Stimulated activated CD8-positive, alpha-beta memory T cell treated with anti-CD3 and anti-CD28 coated beads, Interleukin-4, amount 100 ng/mL, for 24 hours (primary cell): ENCODE measurements around the gene TNFAIP3.
A peak's percentile ranks its signal among the peaks of the same experiment; 100 is the strongest.

Experiments used
- DNase-seq: peaks from one replicate; pipeline ENCODE4 v3.0.0-alpha.2; 2020; ENCODE audit warnings: low read depth

The TNFAIP3 gene

DNA sequence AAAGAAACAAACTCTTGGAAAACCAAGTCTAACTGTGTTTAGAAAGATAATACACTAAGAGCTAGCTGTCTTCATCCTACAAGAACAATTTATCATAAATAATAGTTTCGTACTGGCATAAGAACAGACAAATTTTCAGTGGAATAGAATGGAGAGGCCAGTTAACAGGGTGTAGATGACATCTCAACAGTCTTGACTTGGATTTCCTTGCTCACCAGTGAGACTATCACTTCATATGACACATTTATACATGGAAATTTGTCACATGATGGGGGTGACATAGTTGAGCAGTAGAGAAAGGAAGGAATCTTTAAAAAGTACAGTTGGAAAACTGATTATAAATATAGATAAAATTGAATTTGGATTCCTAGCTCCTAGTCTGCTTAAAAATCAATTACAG lies 35.6 kb downstream of the TNFAIP3 start:
- no peak for DNase-seq

DNA sequence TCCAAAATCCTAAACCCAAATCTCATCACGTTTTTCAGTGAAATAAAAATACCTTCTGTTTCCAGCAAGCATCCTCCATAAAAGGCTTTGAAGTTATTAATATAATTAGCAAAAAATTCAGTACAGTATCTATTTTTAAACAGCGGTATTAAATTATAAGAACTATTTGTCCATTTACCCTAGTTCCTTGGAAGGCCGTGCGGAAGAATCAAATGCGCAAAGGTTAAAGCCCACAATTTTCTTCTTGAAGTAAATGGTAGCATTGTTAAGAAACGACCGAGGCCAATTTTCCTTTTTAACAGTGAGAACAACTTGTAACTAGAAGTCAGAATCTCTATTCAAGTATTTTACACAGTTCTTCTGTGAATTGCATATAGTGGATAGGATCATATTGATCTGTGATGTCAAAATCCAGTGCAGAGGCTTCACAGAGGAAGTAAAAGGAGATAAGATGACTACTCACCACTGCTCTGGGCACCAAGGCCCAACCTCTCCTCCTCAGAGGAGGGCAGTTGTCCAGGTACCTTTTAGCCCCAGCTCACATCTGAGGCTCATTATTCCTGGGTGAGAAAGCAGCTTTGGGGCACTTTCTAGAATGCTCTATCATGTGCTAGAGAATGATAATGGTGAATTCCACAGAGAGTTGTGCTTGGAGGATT lies 36.3 kb downstream of the TNFAIP3 start:
- DNase-seq, result no peak

DNA sequence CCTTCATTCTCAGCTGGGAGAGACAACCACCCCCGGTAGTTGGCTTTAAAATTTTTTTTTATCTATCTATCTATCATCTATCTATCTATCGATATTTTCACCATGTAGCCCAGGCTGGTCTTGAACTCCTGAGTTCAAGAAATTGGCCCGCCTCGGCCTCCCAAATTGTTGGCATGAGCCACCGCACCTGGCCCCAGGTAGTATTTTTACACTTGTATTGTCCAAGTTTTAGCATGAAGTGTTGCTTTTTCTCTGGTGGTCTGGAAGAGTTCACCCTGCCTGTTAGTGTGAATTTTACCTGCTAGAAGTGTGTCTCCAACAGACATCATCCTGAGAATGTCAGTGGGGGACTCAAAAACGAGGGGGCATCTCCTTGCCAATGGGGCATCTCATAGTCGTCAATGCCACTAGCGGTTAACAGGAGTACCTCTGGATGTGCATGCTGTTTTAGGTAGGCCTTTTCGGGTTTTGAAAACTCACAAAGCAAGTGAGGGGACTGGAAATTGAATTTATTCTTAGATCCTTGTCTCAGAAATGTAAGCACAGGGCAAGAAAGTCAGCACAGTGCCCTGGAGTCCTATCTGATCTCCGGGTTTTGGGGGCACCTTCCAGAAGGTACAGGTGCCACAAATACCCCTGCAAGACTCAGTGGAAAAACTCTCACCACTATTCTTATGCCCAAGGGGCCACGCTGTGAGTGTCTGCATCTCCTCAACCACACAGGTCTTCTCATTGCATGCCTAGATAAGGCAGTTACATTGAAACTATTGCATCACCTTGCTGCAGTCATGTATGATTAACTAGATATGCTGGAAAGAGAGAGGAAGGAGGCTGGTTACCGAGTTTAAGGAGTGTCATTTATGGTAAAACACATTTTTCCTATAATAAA lies 37.1 kb downstream of the TNFAIP3 start:
- no peak for DNase-seq

DNA sequence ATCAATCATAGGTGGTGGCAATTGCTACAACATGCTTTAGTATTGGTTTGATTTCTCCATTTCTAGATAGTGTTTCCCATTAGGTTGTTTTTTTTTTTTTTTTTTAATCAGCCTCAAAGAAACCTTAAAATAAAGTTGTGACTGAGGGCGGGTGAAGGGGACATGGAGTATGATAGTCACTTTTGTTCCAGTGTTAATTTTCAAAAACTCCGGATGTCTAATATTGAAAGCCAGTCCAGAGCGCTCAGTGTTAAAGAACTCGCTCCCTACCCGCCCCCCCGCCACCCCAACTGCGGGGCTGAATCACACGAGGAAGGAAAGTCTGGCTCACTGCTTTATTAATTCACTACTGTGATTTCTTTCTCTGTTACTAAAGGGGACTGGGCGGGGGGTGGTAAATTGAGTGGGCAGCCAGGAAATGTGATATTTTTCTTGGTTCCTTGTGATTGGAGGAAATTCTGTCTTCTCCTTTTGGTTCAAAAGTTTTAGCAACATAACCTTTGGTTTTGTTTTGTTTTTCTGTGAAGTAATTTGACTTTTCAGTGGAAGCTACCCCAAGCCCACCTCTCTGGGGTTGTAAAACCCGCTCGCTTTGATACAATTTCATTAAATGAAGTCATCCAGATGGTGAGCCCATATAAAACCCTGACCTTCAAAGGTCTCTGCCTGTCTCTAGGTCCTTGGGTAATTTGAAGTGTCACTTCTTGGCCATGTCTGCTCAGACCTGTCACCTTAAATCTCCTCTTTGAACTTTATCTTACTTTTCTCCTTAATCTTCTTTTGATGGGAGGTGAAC lies 38.0 kb downstream of the TNFAIP3 start:
- DNase-seq, result peak; percentile 75

DNA sequence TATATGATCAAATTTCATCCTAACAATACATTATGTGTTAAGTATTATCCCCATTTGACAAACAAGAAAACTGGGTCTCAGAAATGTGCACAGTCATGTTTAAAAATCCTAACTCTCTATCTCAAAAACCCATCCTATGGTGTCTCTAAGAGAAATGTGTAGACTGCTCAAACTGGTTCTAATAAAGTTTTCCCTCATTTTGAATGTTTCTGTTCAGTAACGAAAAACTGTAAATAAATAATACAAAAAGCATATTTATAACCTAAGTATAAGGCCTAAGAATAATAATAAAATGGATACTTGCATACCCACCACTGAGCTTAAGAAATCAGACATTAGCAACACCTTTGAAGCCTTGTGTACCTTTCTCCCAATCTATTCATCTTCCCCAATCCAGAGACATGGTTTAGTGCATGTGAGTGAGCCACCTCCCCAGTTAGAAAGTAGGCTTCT lies 39.0 kb downstream of the TNFAIP3 start:
- DNase-seq, result no peak

DNA sequence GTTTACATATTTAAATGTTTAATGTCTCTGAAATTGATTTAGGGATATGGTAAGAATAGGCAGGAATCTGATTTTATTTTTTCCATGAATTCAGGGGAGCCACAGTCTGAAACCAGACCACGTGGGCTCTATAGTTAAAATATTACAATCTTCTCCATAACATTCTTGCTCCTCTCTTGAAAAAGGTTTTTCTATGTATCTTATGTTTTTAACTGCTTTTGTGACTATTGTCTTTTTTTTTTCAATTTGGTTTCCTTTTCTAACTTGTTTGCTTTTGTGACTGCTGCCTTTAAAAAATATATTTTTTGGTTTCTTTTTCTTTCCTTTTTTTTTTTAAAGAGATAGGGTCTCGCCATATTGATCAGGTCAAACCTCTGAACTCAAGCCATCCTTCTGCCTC lies 40.1 kb downstream of the TNFAIP3 start:
- DNase-seq, result no peak

DNA sequence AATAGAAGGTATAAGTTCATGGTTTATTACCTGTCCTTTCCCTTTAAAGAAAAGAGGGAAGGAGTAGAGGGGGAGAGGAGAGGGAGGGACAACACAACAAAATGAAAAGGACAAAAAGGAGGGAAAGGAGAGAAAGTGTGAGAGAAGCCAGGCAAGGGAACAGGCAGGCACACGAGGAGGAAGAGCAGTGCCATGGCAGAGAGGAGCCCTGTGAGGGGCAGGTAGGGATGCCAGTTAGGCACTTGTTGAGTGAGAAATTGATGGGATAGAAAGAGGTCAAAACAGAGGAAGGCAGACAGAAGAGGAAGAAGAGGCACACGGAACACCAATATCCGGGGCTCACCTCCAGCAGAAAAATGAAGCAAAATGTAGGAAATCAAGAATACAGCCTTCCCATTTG lies 42.5 kb downstream of the TNFAIP3 start:
- no peak for DNase-seq

DNA sequence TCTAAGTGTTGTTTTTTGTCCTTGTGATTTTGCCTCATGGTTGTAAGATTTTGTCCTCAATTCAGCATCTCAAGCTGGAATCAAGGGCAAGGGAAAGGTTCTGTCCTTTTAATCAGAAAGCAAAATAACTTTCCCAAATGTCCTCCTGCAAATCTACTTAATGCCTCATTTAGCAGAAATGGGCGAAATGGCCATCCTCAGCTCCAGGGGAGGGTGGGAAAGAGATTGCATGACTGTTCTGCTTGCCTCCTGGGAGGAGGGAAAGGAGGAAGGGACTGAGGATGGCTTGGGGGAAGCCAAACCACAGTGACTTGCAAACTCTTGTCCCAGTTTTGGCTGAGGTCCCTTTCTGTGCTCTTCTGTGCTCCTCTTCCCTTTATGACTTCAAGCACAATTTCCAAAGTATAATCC lies 43.4 kb downstream of the TNFAIP3 start:
- DNase-seq, result no peak

DNA sequence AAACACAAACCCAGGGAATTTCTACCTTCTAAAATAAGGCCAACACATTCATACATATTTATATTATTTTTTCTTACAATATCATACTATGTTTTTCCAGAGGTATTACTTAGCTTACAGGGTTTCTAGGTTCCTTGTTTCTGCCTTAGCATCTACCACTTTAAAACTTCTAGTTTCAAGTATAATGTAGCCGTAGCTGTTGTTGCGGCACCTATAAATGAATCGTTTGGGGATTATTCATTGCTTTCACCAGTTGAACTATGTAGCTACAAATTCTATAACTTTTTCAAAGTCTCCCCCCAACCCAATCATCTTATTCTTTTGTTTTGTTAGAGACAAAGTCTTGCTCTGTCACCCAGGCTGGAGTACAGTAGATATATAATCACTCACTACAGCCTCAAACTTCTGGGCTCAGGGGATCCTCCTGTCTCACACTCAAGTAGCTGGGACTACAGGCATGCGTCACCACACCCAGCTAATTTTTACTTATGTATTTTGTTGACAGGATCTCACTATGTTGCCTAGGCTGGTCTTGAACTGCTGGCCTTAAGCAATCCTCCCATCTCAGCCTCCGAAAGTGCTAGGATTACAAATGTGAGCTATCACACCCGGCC lies 43.9 kb downstream of the TNFAIP3 start:
- no peak for DNase-seq

DNA sequence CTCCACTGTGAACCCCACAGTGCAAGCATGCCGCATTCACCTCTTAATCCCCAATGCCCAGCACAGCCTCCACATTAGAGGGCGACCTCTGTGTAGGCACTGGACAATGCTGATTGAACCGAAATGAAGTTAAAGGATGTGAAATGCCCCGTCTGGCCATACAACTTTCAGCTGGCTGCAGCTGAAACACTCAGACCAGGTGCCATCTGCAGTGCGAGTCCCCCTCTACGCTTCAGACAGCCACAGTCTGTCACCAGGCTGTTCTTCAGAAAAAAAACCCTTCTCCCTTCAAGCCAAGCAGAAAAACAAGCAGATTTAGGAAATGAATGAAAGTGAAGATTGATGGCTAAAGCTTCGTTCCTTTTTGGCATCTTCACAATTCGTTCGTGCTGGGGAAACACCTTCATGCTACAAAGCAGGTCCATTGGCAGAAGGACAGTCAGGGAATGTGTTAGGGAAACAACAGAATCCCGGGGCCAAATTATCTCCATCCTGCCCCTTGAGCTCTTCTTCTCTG lies 44.7 kb downstream of the TNFAIP3 start:
- no peak for DNase-seq

DNA sequence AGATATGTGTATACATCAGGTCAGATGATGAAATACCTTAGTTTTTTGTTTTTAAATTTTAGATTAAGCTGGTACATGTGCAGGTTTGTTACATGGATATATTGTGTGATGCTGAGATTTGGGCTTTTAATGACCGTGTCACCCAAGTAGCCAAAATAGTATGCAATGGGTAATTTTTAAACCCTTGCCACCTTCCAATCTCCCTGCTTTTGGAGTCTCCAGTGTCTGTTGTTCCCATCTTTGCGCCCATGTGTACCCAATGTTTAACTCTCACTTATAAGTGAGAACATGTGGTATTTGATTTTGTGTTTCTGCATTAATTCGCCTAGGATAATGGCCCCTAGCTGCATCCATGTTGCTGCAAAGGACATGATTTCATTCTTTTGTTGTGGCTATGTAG lies 45.8 kb downstream of the TNFAIP3 start:
- no peak for DNase-seq

DNA sequence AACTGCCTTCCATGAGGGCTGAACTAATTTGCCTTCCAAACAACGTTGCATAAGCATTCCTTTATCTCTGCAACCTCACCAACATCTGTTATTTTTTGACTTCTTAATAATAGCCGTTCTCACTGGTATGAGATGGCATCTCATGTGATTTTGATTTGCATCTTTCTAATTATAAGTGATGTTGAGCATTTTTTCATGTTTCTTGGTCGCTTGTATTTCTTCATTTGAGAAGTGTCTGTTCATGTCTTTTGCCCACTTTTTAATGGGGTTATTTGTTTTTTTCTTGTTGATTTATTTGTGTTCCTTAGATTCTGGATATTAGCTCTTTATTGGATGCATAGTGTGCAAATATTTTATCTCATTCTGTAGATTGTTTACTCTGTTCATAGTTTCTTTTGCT lies 46.4 kb downstream of the TNFAIP3 start:
- no peak for DNase-seq

DNA sequence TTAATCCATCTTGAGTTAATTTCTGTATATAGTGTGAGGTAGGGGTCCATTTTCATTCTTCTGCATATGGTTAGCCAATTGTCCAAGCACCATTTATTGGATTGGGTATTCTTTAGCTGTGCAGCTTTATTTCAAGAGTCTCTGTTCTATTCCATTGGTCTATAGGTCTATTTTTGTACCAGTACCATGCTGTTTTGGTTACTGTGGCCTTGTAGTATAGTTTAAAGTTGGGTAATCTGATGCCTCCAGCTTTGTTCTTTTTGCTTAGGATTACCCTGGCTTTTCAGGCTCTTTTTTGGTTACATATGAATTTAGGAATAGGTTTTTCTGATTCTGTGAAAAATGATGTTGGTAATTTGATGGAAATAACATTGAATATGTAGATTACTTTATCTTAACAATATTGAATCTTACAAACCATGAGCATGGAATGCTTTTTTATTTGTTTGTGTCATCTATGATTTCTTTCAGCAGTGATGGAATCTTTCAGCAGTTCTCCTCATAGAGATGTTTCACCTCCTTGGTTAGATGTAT lies 47.0 kb downstream of the TNFAIP3 start:
- no peak for DNase-seq

DNA sequence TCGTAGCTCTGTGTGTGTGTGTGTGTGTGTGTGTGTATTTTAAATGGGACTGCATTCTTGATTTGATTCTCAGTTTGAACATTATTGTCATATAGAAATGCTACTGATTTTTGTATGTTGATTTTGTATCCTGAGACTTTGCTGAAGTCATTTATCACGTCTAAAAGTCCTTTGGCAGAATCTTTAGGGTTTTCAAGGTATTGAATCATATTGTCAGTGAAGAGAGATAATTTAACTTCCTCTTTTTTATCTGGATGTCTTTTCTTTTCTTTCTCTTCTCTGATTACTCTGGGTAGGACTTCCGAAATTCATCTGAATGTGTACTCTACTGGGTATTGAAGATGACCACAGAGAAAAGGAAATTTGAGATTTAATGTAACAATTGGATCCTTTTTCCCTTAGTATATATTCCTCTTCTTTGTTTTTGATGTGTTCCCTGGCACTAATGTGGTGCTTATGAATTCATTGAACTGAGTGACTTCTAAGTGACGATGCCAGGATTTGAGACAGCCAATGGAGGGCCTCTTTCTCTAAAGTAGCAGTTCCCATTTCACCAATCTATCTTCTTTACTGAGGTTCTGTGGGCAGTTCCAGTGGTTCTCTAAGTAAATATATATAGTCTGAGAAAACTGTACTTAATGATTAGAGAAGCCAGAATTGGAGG lies 47.6 kb downstream of the TNFAIP3 start:
- DNase-seq, result no peak

DNA sequence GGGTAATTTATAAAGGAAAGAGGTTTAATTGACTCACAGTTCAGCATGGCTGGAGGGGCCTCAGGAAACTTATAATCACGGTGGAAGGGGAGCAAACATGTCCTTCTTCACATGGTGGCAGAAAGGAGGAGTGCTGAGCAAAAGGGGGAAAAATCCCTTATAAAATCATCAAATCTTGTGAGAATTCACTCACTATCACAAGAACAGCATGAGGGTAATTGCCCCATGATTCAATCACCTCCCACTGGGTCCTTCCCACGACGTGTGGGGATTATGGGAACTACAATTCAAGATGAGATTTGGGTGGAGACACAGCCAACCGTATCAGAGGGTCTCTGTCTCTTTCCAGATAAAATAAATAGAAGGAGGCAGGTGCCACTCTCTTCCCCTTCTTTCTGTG lies 48.7 kb downstream of the TNFAIP3 start:
- DNase-seq, result no peak

DNA sequence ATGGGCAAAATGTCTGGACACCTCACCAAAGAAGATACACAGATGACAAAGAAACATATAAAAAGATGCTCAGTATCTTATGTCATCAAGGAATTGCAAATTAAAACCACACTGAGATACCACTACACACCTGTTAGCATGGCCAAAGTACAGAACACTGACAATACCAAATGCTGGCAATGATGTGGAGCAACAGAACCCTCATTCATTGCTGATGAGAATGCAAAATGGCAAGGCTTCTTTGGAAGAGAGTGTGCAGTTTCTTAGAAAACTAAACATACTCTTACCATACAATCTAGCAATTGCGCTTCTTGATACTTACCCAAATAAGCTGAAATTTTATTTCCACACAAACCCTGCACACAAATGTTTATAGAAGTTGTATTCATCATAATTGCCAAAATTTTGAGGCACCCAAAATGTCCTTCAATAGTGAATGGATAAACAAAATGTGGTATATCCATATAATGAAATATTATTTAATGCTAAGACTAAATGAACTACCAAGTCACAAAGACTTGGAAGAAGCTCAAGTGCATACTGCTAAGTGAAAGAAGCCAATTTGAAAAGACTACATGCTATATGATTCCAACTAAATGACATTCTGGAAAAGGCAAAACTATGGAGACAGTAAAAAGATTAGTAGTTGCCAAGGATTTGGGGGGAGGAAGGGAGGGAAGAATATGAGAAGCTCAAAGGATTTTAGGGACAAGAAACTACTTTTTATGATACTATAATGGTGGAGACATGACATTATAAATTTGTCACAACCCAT lies 50.7 kb downstream of the TNFAIP3 start:
- no peak for DNase-seq

DNA sequence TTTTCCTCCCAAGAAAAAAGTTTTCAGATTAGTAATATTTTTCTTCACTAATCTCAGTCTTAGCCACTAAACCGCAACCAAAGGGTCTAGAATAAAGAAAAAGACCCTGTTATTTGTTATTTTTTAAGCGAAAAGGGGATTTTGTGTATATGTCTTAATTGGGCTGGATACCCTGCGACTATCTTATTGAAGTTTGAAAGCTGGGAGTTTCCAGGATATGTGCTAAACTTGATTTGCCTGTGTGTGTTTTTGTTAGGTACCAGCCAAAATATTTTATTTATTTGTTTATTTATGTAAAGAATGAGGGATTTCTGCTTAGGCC lies 52.4 kb downstream of the TNFAIP3 start:
- no peak for DNase-seq

DNA sequence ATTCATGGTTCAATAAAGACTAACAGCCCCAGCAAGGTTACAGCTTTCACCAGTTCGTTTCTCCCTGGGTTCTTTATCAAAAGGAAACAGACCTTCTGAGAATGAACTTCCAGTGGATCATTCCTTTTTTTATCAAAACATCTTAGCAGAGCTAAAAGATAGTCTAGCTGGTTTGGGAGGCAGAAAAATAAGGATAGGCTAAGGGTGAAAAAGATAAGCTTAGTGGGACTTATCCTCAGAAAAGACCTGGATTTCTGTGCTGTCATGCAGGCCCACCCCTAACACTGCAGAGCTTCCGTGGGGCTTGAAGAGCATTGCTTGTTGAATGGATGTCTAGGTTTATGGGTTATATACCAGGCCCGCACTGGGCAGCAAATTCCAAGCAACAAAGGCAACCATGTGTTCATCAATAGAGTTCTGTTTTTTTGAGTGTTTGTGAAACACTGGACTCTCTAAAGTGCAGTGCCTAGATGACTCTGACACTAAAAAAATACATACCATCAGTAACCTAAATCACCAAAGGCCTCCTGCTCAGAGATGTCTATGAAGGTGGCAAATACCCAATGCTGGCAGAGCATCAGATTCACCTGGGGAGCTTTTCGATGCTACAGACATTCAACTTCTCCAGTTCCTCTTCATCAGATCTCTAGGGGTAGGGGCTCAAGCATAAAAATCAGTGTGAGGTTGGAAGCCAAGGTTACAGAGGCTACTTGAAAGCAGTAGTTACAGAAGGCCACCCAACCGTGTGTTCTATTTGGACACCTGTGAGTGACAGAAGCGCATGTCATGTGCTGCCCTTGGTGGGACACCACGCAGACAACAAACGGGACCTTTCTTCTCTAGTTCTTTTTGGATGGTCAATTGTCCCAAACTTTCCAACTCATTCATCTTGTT lies 53.0 kb downstream of the TNFAIP3 start:
- DNase-seq, result no peak

DNA sequence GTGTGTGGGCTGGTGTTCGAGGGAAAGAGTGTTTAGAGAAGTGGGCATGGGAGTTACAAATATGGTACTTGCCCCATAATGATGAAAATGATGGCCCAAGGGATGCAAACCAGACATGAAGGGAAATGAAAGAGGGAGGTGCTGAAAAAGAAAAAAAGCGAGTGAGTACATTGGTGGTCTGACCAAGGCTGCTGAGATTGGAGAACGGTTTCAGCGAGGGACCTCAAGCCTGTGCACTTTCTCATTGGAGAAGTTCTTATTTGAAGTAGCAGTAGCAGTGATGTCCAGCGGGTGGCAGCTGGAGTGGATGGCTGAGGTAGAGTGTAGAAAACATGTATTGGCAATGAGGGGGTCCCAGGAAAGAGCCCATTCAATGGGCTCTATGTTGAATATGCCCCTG lies 54.8 kb downstream of the TNFAIP3 start:
- no peak for DNase-seq
